ENCODE results near the gene GNAQ. TPM values are rescaled to one million over a fixed set of nuclear protein-coding genes. Genes with fewer than 3 reads are reported as not detected.

Gene GNAQ
- total and polyA plus RNA-seq, 9 donors: 22.0 to 72.2 (median 53.1) TPM

DNA sequence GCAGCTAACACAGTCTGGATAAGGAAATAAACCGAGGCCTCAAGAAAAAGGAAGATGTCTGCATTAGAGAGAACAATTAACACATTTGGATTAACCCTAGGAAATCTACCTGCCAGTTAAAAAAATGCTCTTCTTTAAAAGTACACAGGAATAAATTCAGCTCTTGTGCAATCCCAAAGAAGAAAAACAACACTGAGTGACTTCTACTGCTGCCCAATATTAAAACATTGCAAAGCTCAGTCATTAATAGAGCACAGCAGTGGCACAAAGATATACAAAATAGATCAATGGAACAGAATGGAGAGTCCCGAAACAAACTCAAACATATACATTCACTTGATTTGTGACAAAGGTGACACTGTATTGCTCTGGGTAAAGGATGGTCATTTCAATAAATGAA lies 119.7 kb downstream of the GNAQ start:
- TF ChIP-seq POLR2A (IDR thresholded peaks at IDR 0.05) (no peak), EP300 (IDR thresholded peaks at IDR 0.05) (no peak)
- TF ChIP-seq, protein P1, sequence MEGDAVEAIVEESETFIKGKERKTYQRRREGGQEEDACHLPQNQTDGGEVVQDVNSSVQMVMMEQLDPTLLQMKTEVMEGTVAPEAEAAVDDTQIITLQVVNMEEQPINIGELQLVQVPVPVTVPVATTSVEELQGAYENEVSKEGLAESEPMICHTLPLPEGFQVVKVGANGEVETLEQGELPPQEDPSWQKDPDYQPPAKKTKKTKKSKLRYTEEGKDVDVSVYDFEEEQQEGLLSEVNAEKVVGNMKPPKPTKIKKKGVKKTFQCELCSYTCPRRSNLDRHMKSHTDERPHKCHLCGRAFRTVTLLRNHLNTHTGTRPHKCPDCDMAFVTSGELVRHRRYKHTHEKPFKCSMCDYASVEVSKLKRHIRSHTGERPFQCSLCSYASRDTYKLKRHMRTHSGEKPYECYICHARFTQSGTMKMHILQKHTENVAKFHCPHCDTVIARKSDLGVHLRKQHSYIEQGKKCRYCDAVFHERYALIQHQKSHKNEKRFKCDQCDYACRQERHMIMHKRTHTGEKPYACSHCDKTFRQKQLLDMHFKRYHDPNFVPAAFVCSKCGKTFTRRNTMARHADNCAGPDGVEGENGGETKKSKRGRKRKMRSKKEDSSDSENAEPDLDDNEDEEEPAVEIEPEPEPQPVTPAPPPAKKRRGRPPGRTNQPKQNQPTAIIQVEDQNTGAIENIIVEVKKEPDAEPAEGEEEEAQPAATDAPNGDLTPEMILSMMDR (IDR thresholded peaks at IDR 0.05): no peak
- Histone ChIP-seq H3K9me3 (no peaks in the 10 kb centered on the region), H3K36me3 (no peaks in the 10 kb centered on the region), H3K27me3 (no peaks in the 10 kb centered on the region), H3K27ac (no peak overlapping the region), H3K4me1 (ENCODE audit: insufficient read depth) (peaks cover 6% of the 10 kb centered on the region), H3K4me3 (no peak overlapping the region)
- intact Hi-C loops (cut with DNase I): no loop called here
- DNase-seq: no peak
- 96 to 99% (median 96%) methylated on average over 2 of the region's 2 CpGs for WGBS, 3 donors

DNA sequence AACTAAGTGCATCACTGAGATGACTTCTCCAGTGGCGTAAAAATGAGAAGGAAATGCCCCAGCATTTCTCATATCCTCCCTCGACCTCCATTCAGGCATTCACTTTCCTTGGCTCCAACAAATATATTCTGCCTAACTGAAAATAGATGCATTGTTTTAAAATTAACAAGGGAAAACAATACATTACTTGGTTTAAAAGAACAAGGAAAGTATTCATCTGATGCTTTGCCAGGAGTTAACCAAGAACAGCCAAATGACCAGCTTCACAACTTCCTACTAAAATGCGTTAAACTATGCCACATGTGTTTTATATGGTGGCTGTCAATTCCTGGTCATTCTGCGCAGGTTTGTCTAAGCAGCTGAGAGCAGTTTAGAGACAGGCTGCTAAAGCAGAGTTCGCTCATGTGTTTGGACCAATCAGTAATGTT lies 121.4 kb downstream of the GNAQ start:
- no peaks in the 10 kb centered on the region for H3K27me3 ChIP-seq
- peaks cover 1% of the 10 kb centered on the region for H3K4me1 ChIP-seq (ENCODE audit: insufficient read depth)
- no peak for DNase-seq
- no peak overlapping the region for H3K4me3 ChIP-seq
- H3K9me3 ChIP-seq: no peaks in the 10 kb centered on the region
- WGBS, 3 donors: 57 to 67% (median 61%) methylated on average over 5 of the region's 5 CpGs
- no peaks in the 10 kb centered on the region for H3K36me3 ChIP-seq
- intact Hi-C loops (cut with DNase I): no loop called here
- no peak for TF ChIP-seq POLR2A (IDR thresholded peaks at IDR 0.05)
- no peak for TF ChIP-seq EP300 (IDR thresholded peaks at IDR 0.05)
- TF ChIP-seq, protein P1 (IDR thresholded peaks at IDR 0.05): no peak
- H3K27ac ChIP-seq: no peak overlapping the region

DNA sequence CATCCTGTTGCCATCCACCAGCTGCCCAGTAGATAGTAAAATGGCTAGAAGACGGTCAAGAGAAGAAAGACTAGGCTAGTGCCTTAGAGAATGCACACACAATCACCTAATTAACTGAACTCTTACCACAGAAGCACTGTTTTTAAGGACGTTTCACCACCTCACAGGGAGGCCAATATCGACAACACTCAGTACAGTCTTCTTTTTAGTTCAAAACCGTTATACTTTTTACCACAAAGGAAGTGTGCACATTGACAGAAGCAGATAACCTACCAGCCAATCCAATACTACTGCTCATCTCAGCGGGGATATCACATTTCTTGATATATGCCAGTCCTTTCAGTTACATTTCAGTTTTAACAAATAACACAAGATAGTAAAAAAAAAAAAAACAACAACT lies 122.3 kb downstream of the GNAQ start:
- intact Hi-C loops (cut with DNase I): no loop called here
- Histone ChIP-seq H3K36me3 (no peaks in the 10 kb centered on the region), H3K4me1 (ENCODE audit: insufficient read depth) (peaks cover 1% of the 10 kb centered on the region), H3K27ac (no peak overlapping the region), H3K27me3 (no peaks in the 10 kb centered on the region), H3K4me3 (no peak overlapping the region), H3K9me3 (no peaks in the 10 kb centered on the region)
- DNase-seq: no peak
- TF ChIP-seq POLR2A (IDR thresholded peaks at IDR 0.05) (no peak), EP300 (IDR thresholded peaks at IDR 0.05) (no peak)
- TF ChIP-seq, protein P1 (IDR thresholded peaks at IDR 0.05): no peak
- 90 to 93% (median 93%) methylated on average over 5 of the region's 5 CpGs for WGBS, 3 donors

DNA sequence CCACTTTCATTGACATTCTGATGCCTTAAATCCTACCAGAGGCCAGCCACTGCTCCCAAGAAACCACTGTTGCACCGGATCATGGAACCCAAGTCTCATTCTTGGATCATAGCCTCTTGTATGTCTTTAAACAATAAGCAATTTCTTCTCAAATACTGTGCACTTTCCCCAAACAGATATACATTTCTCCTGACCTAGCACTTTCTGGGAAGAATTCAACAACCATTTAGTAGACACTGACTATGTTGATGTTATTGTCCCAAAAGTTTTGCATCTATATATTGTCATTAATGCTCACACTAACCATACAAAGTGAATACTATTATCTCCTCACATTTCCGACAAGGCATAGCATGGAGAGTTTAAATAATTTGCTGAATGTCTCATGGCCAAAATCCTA lies 123.3 kb downstream of the GNAQ start:
- TF ChIP-seq POLR2A (IDR thresholded peaks at IDR 0.05): no peak
- TF ChIP-seq, protein P1 (IDR thresholded peaks at IDR 0.05): no peak
- no peak for TF ChIP-seq EP300 (IDR thresholded peaks at IDR 0.05)
- no peaks in the 10 kb centered on the region for H3K9me3 ChIP-seq
- intact Hi-C loops (cut with DNase I): no loop called here
- no peak for DNase-seq
- H3K36me3 ChIP-seq: no peaks in the 10 kb centered on the region
- H3K4me3 ChIP-seq: no peak overlapping the region
- peaks cover 1% of the 10 kb centered on the region for H3K4me1 ChIP-seq (ENCODE audit: insufficient read depth)
- no peaks in the 10 kb centered on the region for H3K27me3 ChIP-seq
- 98 to 100% (median 98%) methylated on average over 2 of the region's 2 CpGs for WGBS, 3 donors
- H3K27ac ChIP-seq: no peak overlapping the region
